Activated CD4-positive, alpha-beta T cell treated with anti-CD3 and anti-CD28 coated beads, Interleukin-2, amount 10 ng/mL, durations not matched to agents 24 days and 14 days (primary cell): ENCODE results near the gene CHRNB2. TPM values are rescaled to one million over a fixed set of nuclear protein-coding genes. Genes with fewer than 3 reads are reported as not detected.

Experiments
- DNase-seq: peaks from one replicate; pipeline ENCODE4 v3.0.0; 2022
- H3K27ac Mint-ChIP-seq: one replicate; pipeline ENCODE4 v1.8.0; 2022; ENCODE audit warnings: mild to moderate bottlenecking, mixed read lengths
- H3K27me3 Mint-ChIP-seq: one replicate; pipeline ENCODE4 v1.8.0; 2022; ENCODE audit warnings: mixed read lengths
- H3K36me3 Mint-ChIP-seq: one replicate; pipeline ENCODE4 v1.8.0; 2022; ENCODE audit warnings: low read depth, mild to moderate bottlenecking, mixed read lengths
- H3K4me1 Mint-ChIP-seq: one replicate; pipeline ENCODE4 v1.8.0; 2021; ENCODE audit warnings: mixed read lengths
- H3K4me3 Mint-ChIP-seq: one replicate; pipeline ENCODE4 v1.8.0; 2022; ENCODE audit warnings: mild to moderate bottlenecking, moderate library complexity, mixed read lengths
- H3K9me3 Mint-ChIP-seq: one replicate; pipeline ENCODE4 v1.8.0; 2021; ENCODE audit warnings: mixed read lengths
- intact Hi-C: fragments of 100-400 bp; cut with micrococcal nuclease; formaldehyde crosslinking; loops from one replicate; pipeline ENCODE4 v1.15.1; 2023
- total RNA-seq: library from RNA; stranded (reverse); gene quantifications from 2 replicates; pipeline ENCODE4 v1.2.3, GENCODE V29; 2022

CHRNB2 gene
- total RNA-seq, 1 donor from 2014 or later, result 0.14 TPM

- H3K9me3 Mint-ChIP-seq, result no peaks in the 10 kb centered on the region
- intact Hi-C loops, result loop anchor here (1.0 kb wide), 1 partner anchor 66 kb away; no protein-coding TSS in a partner anchor
- peak; percentile 85 for DNase-seq
- peaks cover 5% of the 10 kb centered on the region for H3K27me3 Mint-ChIP-seq
- H3K36me3 Mint-ChIP-seq, result peaks cover 20% of the 10 kb centered on the region
- peaks cover 11% of the 10 kb centered on the region for H3K4me1 Mint-ChIP-seq
- no peak overlapping the region for H3K4me3 Mint-ChIP-seq
- peak overlapping the region; percentile 31 for H3K27ac Mint-ChIP-seq
Measured at GRCh38 chr1:154546264-154547063, 21.1 kb upstream of the CHRNB2 start.

- intact Hi-C loops, result no loop called here
- no peak for DNase-seq
- H3K9me3 Mint-ChIP-seq, result no peaks in the 10 kb centered on the region
- H3K36me3 Mint-ChIP-seq, result peaks cover 25% of the 10 kb centered on the region
- H3K27ac Mint-ChIP-seq, result no peak overlapping the region
- H3K4me3 Mint-ChIP-seq, result no peak overlapping the region
- peaks cover 2% of the 10 kb centered on the region for H3K27me3 Mint-ChIP-seq
- H3K4me1 Mint-ChIP-seq, result peaks cover 11% of the 10 kb centered on the region
Measured at GRCh38 chr1:154547105-154547732, 20.4 kb upstream of the CHRNB2 start.

- Mint-ChIP-seq H3K36me3 (peaks cover 33% of the 10 kb centered on the region), H3K4me1 (peaks cover 13% of the 10 kb centered on the region), H3K27me3 (no peaks in the 10 kb centered on the region), H3K4me3 (no peak overlapping the region), H3K9me3 (no peaks in the 10 kb centered on the region), H3K27ac (peak overlapping the region; percentile 10)
- intact Hi-C loops, result no loop called here
- no peak for DNase-seq
Measured at GRCh38 chr1:154548028-154548427, 19.6 kb upstream of the CHRNB2 start.

- H3K4me1 Mint-ChIP-seq, result peaks cover 18% of the 10 kb centered on the region
- DNase-seq, result no peak
- peaks cover 43% of the 10 kb centered on the region for H3K36me3 Mint-ChIP-seq
- intact Hi-C loops, result no loop called here
- H3K9me3 Mint-ChIP-seq, result no peaks in the 10 kb centered on the region
- H3K4me3 Mint-ChIP-seq, result no peak overlapping the region
- H3K27me3 Mint-ChIP-seq, result no peaks in the 10 kb centered on the region
- H3K27ac Mint-ChIP-seq, result no peak overlapping the region
Measured at GRCh38 chr1:154549202-154549770, 18.3 kb upstream of the CHRNB2 start.

GRCh38 chr1:154550070-154550469 is 17.5 kb upstream of the CHRNB2 start:
- H3K4me1 Mint-ChIP-seq, result peaks cover 20% of the 10 kb centered on the region
- intact Hi-C loops, result no loop called here
- H3K9me3 Mint-ChIP-seq, result no peaks in the 10 kb centered on the region
- DNase-seq, result no peak
- H3K36me3 Mint-ChIP-seq, result peaks cover 51% of the 10 kb centered on the region
- H3K27me3 Mint-ChIP-seq, result no peaks in the 10 kb centered on the region
- no peak overlapping the region for H3K27ac Mint-ChIP-seq
- no peak overlapping the region for H3K4me3 Mint-ChIP-seq

GRCh38 chr1:154550657-154551056 is 16.9 kb upstream of the CHRNB2 start:
- Mint-ChIP-seq H3K36me3 (peaks cover 57% of the 10 kb centered on the region), H3K27me3 (no peaks in the 10 kb centered on the region), H3K4me1 (peaks cover 25% of the 10 kb centered on the region), H3K4me3 (no peak overlapping the region), H3K27ac (no peak overlapping the region), H3K9me3 (no peaks in the 10 kb centered on the region)
- intact Hi-C loops, result no loop called here
- DNase-seq, result no peak

GRCh38 chr1:154551474-154551873 is 16.1 kb upstream of the CHRNB2 start:
- no peaks in the 10 kb centered on the region for H3K27me3 Mint-ChIP-seq
- peaks cover 65% of the 10 kb centered on the region for H3K36me3 Mint-ChIP-seq
- intact Hi-C loops, result no loop called here
- H3K4me1 Mint-ChIP-seq, result peaks cover 32% of the 10 kb centered on the region
- H3K27ac Mint-ChIP-seq, result no peak overlapping the region
- no peak for DNase-seq
- H3K4me3 Mint-ChIP-seq, result no peak overlapping the region
- no peaks in the 10 kb centered on the region for H3K9me3 Mint-ChIP-seq

GRCh38 chr1:154552036-154552435 is 15.5 kb upstream of the CHRNB2 start:
- Mint-ChIP-seq H3K36me3 (peaks cover 66% of the 10 kb centered on the region), H3K9me3 (no peaks in the 10 kb centered on the region), H3K4me3 (no peak overlapping the region), H3K27ac (no peak overlapping the region), H3K4me1 (peaks cover 34% of the 10 kb centered on the region), H3K27me3 (no peaks in the 10 kb centered on the region)
- intact Hi-C loops, result no loop called here
- DNase-seq, result no peak

- H3K27me3 Mint-ChIP-seq, result no peaks in the 10 kb centered on the region
- peaks cover 43% of the 10 kb centered on the region for H3K4me1 Mint-ChIP-seq
- H3K4me3 Mint-ChIP-seq, result no peak overlapping the region
- intact Hi-C loops, result no loop called here
- DNase-seq, result no peak
- H3K9me3 Mint-ChIP-seq, result no peaks in the 10 kb centered on the region
- peaks cover 69% of the 10 kb centered on the region for H3K36me3 Mint-ChIP-seq
- H3K27ac Mint-ChIP-seq, result peak overlapping the region; percentile 19
Measured at GRCh38 chr1:154553056-154554030, 14.2 kb upstream of the CHRNB2 start.

GRCh38 chr1:154556422-154556821 is 11.2 kb upstream of the CHRNB2 start:
- no peak overlapping the region for H3K27ac Mint-ChIP-seq
- peak overlapping the region; percentile 89 for H3K4me3 Mint-ChIP-seq
- H3K27me3 Mint-ChIP-seq, result no peaks in the 10 kb centered on the region
- H3K36me3 Mint-ChIP-seq, result peaks cover 56% of the 10 kb centered on the region
- no peak for DNase-seq
- intact Hi-C loops, result loop anchor here (5.0 kb wide), 1 partner anchor 149 kb away; the partner anchor contains the start of gene IL6R
- peaks cover 46% of the 10 kb centered on the region for H3K4me1 Mint-ChIP-seq
- H3K9me3 Mint-ChIP-seq, result no peaks in the 10 kb centered on the region

- H3K9me3 Mint-ChIP-seq, result no peaks in the 10 kb centered on the region
- H3K27ac Mint-ChIP-seq, result peak overlapping the region; percentile 92
- H3K27me3 Mint-ChIP-seq, result no peaks in the 10 kb centered on the region
- peaks cover 46% of the 10 kb centered on the region for H3K4me1 Mint-ChIP-seq
- peaks cover 49% of the 10 kb centered on the region for H3K36me3 Mint-ChIP-seq
- no peak for DNase-seq
- intact Hi-C loops, result loop anchor here (5.0 kb wide), 1 partner anchor 150 kb away; the partner anchor contains the start of gene IL6R
- H3K4me3 Mint-ChIP-seq, result peak overlapping the region; percentile 89
Measured at GRCh38 chr1:154557248-154557938, 10.2 kb upstream of the CHRNB2 start.

- intact Hi-C loops, result loop anchor here (2.0 to 5.0 kb wide), 5 partner anchors 151 to 503 kb away; partner anchors contain the start of genes IL6R and UBAP2L
- Mint-ChIP-seq H3K36me3 (peaks cover 42% of the 10 kb centered on the region), H3K4me1 (peaks cover 43% of the 10 kb centered on the region), H3K27me3 (no peaks in the 10 kb centered on the region), H3K9me3 (no peaks in the 10 kb centered on the region), H3K27ac (peak within 1 kb of the TSS; percentile 98), H3K4me3 (peak within 1 kb of the TSS; percentile 98)
- peak; percentile 82 for DNase-seq
Measured at GRCh38 chr1:154557939-154558719, 9.4 kb upstream of the CHRNB2 start, which contains the start of gene UBE2Q1. Gene UBE2Q1, minus strand, starts transcription at chr1:154558662. Its CDS starts 109 bp downstream, at chr1:154558553.
